Neuron (in vitro differentiated cells): Measurements from ENCODE around the gene ARRB1.

ENCODE experiments used
- H2AFZ ChIP-seq: one replicate; pipeline ENCODE4 v1.6.1; 2013; ENCODE audit warnings: low read depth, mild to moderate bottlenecking, inconsistent platforms, low read length, moderate library complexity
- H3K27me3 ChIP-seq: one replicate; pipeline ENCODE4 v1.6.1; 2013; ENCODE audit warnings: low read length; ENCODE audit not compliant: insufficient read depth
- H3K36me3 ChIP-seq: one replicate; pipeline ENCODE4 v1.6.1; 2013; ENCODE audit warnings: low read length; ENCODE audit not compliant: insufficient read depth
- H3K4me1 ChIP-seq: one replicate; pipeline ENCODE4 v1.6.1; 2013; ENCODE audit warnings: low read length; ENCODE audit not compliant: insufficient read depth
- H3K4me3 ChIP-seq: 2 replicates; pipeline ENCODE4 v1.5.1; 2013; ENCODE audit warnings: mild to moderate bottlenecking, low read length, moderate library complexity
- H3K9me3 ChIP-seq: one replicate; pipeline ENCODE4 v1.6.1; 2013; ENCODE audit warnings: low read length

ARRB1 gene

GRCh38 chr11:75230621-75231020 lies 120.8 kb downstream of the ARRB1 start:
- H3K36me3 ChIP-seq, result no peaks in the 10 kb centered on the region
- no peak overlapping the region for H3K4me3 ChIP-seq
- no peaks in the 10 kb centered on the region for H3K9me3 ChIP-seq
- no peaks in the 10 kb centered on the region for H3K4me1 ChIP-seq
- no peaks in the 10 kb centered on the region for H3K27me3 ChIP-seq
- H2AFZ ChIP-seq, result no peak overlapping the region

- Histone ChIP-seq H3K9me3 (no peaks in the 10 kb centered on the region), H2AFZ (no peak overlapping the region), H3K4me1 (no peaks in the 10 kb centered on the region), H3K27me3 (peaks cover 1% of the 10 kb centered on the region), H3K36me3 (no peaks in the 10 kb centered on the region), H3K4me3 (no peak overlapping the region)
These were observed 122.0 kb downstream of the ARRB1 start for GRCh38 chr11:75229466-75229865.

- Histone ChIP-seq H3K9me3 (no peaks in the 10 kb centered on the region), H3K36me3 (no peaks in the 10 kb centered on the region), H2AFZ (no peak overlapping the region), H3K4me1 (no peaks in the 10 kb centered on the region), H3K27me3 (peaks cover 5% of the 10 kb centered on the region), H3K4me3 (no peak overlapping the region)
These were observed 125.7 kb downstream of the ARRB1 start for GRCh38 chr11:75225794-75226193.

- no peak overlapping the region for H3K4me3 ChIP-seq
- peaks cover 5% of the 10 kb centered on the region for H3K27me3 ChIP-seq
- no peaks in the 10 kb centered on the region for H3K9me3 ChIP-seq
- no peaks in the 10 kb centered on the region for H3K36me3 ChIP-seq
- H2AFZ ChIP-seq, result no peak overlapping the region
- H3K4me1 ChIP-seq, result no peaks in the 10 kb centered on the region
These were observed 127.4 kb downstream of the ARRB1 start for GRCh38 chr11:75223954-75224643.

GRCh38 chr11:75219869-75220268 lies 131.6 kb downstream of the ARRB1 start:
- H3K9me3 ChIP-seq, result no peaks in the 10 kb centered on the region
- no peak overlapping the region for H3K4me3 ChIP-seq
- peaks cover 5% of the 10 kb centered on the region for H3K27me3 ChIP-seq
- no peaks in the 10 kb centered on the region for H3K36me3 ChIP-seq
- no peak overlapping the region for H2AFZ ChIP-seq
- H3K4me1 ChIP-seq, result no peaks in the 10 kb centered on the region

GRCh38 chr11:75214843-75215242 lies 136.6 kb downstream of the ARRB1 start:
- H3K27me3 ChIP-seq, result no peaks in the 10 kb centered on the region
- no peak overlapping the region for H3K4me3 ChIP-seq
- no peaks in the 10 kb centered on the region for H3K36me3 ChIP-seq
- no peaks in the 10 kb centered on the region for H3K4me1 ChIP-seq
- H3K9me3 ChIP-seq, result no peaks in the 10 kb centered on the region
- H2AFZ ChIP-seq, result no peak overlapping the region

- no peaks in the 10 kb centered on the region for H3K9me3 ChIP-seq
- no peaks in the 10 kb centered on the region for H3K4me1 ChIP-seq
- H3K4me3 ChIP-seq, result no peak overlapping the region
- H2AFZ ChIP-seq, result no peak overlapping the region
- no peaks in the 10 kb centered on the region for H3K36me3 ChIP-seq
- no peaks in the 10 kb centered on the region for H3K27me3 ChIP-seq
These were observed 137.0 kb downstream of the ARRB1 start for GRCh38 chr11:75214411-75214821.
